ENCODE results near the gene MSANTD2.
A peak's percentile ranks its signal among the peaks of the same experiment; 100 is the strongest.
"Not testable (repeated sequence)": the region's sequence is repeated elsewhere in the genome, so short reads cannot be mapped to it uniquely, and the experiment has no call there.

The MSANTD2 gene

GRCh38 chr11:124814739-124815138 is 14.5 kb upstream of the MSANTD2 start:
- no peak for DNase-seq

- no peak for DNase-seq
These were observed 12.7 kb upstream of the MSANTD2 start for GRCh38 chr11:124812876-124813275.

DNA sequence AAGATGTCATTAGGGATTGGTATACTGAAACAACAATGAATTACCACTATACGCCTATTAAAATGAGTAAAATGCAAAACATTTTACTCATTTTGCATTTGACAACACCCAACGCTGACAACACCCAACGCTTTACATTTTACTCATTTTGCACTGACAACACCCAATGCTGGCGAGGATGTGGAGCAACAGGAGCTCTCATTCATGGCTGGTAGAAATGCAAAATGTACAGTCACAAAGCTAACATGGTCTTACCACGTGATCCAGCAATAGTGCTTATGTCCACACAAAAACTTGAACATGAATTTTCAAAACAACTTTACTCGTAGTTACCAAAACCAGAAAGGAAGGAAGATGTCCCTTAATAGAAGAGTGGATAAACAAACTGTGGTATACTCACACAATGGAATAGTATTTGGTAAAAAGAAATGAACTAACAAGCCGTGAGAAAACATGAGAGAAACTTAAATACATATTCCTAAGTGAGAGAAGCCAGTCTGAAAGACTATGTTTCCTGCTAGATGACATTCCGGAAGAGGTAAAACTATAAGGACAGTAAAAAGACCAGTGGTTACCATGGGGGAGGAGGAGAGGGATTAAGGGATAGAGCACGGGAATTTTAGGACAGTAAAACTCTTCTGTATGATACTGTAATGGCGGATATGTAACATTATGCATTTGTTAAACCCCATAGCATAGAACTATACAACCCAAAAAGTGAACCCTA is 11.4 kb upstream of the MSANTD2 start:
- DNase-seq, result no peak

DNA sequence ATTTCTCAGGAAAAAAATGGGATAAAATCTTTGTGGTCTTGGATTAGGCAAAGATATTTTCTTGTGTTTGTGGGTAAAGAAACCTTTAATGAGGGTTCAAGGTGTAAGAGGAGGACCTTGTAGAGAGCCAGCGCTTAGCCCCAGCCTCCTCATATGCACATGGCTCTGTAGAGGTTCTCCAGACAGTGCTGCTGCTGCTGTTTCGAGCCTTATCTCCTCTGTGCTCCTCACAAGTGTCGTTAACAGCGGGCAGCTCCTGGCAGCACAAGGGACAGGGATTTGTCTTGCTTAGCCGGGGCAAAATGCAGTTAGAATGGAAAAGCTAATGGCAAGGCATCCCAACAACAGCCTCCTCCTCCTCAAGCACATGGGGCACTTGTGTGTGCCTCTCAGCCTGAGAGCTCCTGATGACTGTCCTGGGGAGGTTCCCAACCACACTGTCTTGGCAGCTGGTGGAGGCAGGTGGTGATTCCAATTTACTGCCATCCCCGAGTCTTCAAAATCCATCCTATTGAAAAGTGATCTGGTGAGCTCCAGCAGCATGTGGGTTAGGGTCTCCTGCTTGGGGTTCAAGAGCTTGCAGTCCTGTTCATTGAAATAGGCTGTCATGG is 7.6 kb upstream of the MSANTD2 start:
- no peak for DNase-seq

- DNase-seq, result no peak
These were observed 7.0 kb upstream of the MSANTD2 start for GRCh38 chr11:124807201-124807600.

DNA sequence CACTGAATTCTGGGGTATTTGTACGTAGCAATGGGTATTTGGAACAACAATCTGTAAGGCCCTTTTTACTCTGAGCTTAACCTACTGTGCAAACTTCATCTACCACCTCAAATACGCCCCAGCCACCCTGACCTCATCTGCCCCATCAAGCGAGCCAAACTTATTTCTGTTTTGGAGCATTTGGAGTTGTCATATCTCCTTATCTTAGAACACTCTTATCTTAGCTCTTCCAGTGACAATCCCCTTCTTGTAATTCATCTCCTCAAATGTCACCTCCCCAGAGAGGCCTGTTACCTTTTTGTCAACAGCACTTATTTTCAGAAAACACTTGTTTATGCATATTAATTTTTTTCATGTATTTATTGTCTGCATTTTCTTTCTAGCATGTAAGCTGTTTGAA is 4.7 kb upstream of the MSANTD2 start:
- no peak for DNase-seq

- no peak for DNase-seq
These were observed 1.6 kb upstream of the MSANTD2 start for GRCh38 chr11:124801636-124802312.

GRCh38 chr11:124801014-124801413 is 808 bp upstream of the MSANTD2 start:
- DNase-seq, result no peak

DNA sequence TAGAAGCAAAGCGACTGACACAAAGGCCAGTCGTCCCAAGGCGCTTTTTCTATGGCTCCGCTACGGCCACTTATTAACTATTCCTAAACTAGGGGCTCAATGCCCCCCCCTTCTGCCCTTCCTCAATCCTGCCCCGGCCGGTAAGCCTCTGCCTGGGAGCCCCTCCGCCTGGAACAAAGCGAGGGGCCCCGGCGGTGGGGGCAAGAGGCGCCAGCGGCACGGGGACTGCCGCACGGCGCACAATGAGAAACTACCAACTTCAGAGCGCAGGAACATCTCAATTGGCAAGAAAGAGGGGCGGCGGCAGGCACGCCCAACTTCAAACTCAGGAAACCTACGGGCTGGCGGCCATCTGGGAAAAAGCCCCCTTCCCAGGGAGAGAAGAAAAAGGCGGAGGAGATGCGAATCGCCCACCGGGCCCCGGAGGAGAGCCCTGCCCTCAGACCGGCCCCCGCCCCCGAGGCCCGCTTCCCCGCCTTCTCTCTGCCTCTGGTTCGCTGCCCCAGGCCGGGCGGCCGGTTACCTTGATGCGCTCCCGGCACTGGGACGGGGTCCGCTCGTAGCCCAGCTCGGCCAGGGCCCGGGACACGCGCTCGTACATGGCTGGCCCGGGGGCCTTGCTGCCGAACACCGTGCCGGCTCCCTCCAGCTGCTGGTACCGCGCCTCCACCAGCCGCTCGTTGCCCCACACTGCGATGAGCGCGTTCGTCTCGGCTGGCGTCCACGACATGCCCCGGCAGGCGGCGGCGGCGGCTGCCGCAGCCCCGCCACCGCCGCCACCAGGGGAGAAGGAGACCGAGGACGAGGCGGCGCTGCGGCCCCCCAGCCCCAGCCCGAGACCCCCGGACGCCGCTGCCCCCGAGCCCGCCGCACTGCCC is 619 bp downstream of the MSANTD2 start:
- peak; percentile 19 for DNase-seq

DNA sequence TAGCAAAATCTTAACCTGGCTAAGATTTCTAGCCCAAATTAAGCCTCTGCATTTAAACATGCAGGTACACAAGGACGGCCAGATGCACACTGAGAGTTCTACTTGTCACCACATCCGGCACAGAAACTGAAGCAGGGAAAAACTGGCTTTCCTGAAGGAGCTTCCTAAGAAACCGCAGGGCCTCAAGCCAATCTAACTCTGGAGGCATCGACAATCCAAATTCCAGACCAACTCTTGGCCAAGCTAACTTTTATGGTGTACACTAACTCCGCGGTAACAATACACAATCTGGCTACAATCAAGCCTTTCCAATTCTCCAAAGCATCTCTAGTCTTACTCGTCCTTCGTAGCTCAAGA is 1.2 kb downstream of the MSANTD2 start:
- DNase-seq, result no peak

- no peak for DNase-seq
These were observed 3.9 kb downstream of the MSANTD2 start for GRCh38 chr11:124796312-124796711.

GRCh38 chr11:124793466-124794278 is 6.5 kb downstream of the MSANTD2 start:
- DNase-seq, result no peak

DNA sequence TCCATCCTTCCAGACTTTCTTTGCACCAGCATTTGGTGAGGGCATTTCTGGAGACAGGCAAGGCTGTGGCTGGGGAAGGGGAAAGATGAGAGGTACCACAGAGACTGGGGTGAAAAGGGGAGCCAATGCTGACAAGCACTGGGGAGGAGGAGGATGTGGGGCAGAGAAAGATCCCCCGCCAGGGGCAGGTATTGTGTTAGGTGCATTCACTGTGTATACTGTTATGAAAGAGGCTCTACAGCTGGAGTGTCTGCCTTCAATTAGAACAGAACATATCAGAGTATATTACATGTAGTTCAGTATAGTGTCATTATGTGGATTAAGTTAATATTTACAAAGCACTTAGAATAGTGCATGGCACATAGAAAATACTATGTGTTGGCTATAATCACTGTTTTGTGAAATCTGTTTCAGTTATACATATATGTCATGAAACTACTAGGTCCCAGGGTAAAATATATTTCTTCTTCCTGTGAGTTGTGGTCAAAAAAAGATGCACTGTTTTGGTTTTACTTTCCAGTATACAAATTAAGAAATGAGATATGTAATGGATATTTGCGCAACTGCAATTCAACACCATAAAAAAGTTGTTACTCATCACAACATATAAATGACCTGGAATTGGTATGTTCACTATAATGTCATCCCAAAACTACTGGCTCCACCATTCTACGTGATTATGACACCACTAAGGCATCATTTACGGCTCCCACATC is 8.4 kb downstream of the MSANTD2 start:
- DNase-seq, result no peak

DNA sequence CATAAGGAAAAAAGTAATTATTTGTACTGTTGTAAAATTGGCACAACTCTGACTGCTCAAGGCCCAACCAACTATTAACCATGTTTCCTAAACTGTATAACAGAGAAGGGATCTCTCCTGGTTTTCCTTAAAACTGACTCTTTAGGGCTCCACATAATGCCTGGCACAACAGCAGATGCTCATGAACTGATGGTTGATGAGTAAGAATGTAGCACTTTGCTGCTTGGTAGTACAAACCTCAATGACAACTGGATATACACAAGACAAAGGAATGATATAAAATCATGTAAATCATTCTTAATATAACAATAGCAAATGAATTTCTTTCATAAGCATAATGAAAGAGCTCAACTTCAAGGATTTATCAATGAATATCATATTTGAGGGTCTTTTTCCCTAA is 11.7 kb downstream of the MSANTD2 start:
- no peak for DNase-seq

- DNase-seq, result no peak
These were observed 16.2 kb downstream of the MSANTD2 start for GRCh38 chr11:124784051-124784450.

DNA sequence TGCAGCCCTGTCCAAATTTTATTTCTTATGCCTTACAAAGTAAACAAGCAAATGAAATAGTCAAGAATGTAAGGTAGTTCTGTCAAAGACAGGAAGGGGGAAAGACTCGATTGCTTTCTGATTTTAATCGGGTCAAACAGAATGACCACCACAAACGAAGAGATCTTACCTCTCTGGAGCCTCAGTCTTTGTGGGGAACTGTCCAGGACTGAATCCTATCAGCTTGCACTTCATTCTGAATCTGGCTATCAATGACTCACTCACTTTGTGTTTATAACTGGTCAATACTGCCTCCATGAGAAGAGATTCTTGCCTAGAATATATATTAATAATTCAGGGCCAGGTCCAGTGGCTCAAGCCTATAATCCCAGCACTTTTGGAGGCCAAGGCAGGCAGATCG is 17.2 kb downstream of the MSANTD2 start:
- no peak for DNase-seq

GRCh38 chr11:124779568-124779967 is 20.6 kb downstream of the MSANTD2 start:
- no peak for DNase-seq

GRCh38 chr11:124778281-124778680 is 21.9 kb downstream of the MSANTD2 start:
- no peak for DNase-seq

DNA sequence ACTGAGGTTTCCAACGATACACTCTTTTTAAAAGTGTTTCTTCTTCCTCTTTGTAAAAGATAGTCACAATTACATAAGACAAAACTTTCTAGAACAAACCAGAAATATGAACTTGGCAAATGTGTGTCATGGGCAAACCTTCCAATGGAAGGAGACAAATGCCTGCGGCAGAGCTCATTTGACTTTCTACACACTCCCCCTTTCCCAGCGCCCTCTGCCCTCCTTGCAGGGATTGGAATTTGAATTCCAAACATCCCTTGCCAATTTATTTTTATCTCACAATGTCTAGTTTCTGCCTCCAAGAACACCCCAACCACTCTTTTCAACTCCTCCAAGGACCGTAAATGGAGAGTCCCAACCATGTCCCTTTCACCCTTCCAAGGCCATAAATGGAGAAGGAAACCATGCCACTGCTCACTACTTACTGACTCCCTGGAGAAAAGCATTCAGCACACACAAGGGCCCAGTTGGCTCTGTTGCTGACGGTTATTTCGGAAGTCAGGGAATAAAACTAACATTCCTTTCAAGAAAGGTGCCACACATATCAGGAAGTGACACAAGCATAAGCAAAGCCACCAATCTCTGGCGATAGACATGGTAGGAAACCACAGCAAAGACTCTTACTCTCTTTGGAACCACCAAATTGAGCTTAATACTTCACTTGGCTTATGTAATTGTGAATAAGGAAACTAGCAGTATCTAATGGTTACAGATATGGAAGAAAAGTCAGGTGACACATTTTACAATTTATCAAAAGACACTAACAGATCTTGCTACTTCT is 23.2 kb downstream of the MSANTD2 start:
- no peak for DNase-seq

GRCh38 chr11:124770959-124771358 is 29.2 kb downstream of the MSANTD2 start:
- DNase-seq, result not testable (repeated sequence)
